ENCODE data around the gene MAPKAPK5. TPM values are rescaled to one million over a fixed set of nuclear protein-coding genes. Genes with fewer than 3 reads are reported as not detected.
"Not testable (repeated sequence)": the region's sequence is repeated elsewhere in the genome, so short reads cannot be mapped to it uniquely, and the experiment has no call there.

MAPKAPK5 gene
- total RNA-seq, 4 donors from 2014 or later, result 31.3 to 45.5 (median 37.0) TPM

- H3K4me1 ChIP-seq, result no peaks in the 10 kb centered on the region
- no peaks in the 10 kb centered on the region for H3K27me3 ChIP-seq
- no peaks in the 10 kb centered on the region for H3K9me3 ChIP-seq
- intact Hi-C loops (cut with DNase I), result no loop called here
- no peak for DNase-seq
- no peak for TF ChIP-seq POLR2A (IDR thresholded peaks at IDR 0.05)
- no peak for TF ChIP-seq CTCF (IDR thresholded peaks at IDR 0.05)
- no peak overlapping the region for H3K27ac ChIP-seq
- no peak overlapping the region for H3K4me3 ChIP-seq
- H3K36me3 ChIP-seq, result peaks cover 0 to 13% (median 0%) of the 10 kb centered on the region in 3 donors
- 89 to 90% methylated on average over 5 of the region's 5 CpGs for WGBS, 2 donors
Measured at GRCh38 chr12:111932241-111932640, 90.2 kb downstream of the MAPKAPK5 start.

- TF ChIP-seq CTCF (IDR thresholded peaks at IDR 0.05) (no peak), POLR2A (IDR thresholded peaks at IDR 0.05) (no peak)
- H3K9me3 ChIP-seq, result no peaks in the 10 kb centered on the region
- H3K27ac ChIP-seq, result peak overlapping the region in 2 of 4 donors; percentile 11 to 18
- no peak overlapping the region for H3K4me3 ChIP-seq
- peaks cover 0 to 11% (median 0%) of the 10 kb centered on the region in 3 donors for H3K36me3 ChIP-seq
- H3K4me1 ChIP-seq, result no peaks in the 10 kb centered on the region
- DNase-seq, result no peak
- no peaks in the 10 kb centered on the region for H3K27me3 ChIP-seq
- intact Hi-C loops (cut with DNase I), result no loop called here
Measured at GRCh38 chr12:111936869-111937268, 94.8 kb downstream of the MAPKAPK5 start.

- no peak overlapping the region for H3K4me3 ChIP-seq
- peaks cover 0 to 6% (median 0%) of the 10 kb centered on the region in 3 donors for H3K36me3 ChIP-seq
- TF ChIP-seq POLR2A (IDR thresholded peaks at IDR 0.05) (no peak), CTCF (IDR thresholded peaks at IDR 0.05) (no peak)
- H3K4me1 ChIP-seq, result no peaks in the 10 kb centered on the region
- intact Hi-C loops (cut with DNase I), result no loop called here
- 67 to 76% methylated on average over 1 of the region's 1 CpG for WGBS, 2 donors
- H3K27ac ChIP-seq, result peak overlapping the region in 3 of 4 donors; percentile 11 to 42 (median 18)
- H3K9me3 ChIP-seq, result no peaks in the 10 kb centered on the region
- no peak for DNase-seq
- no peaks in the 10 kb centered on the region for H3K27me3 ChIP-seq
Measured at GRCh38 chr12:111937429-111937828, 95.4 kb downstream of the MAPKAPK5 start.

GRCh38 chr12:111942557-111942956 lies 100.5 kb downstream of the MAPKAPK5 start:
- no peak overlapping the region for H3K4me3 ChIP-seq
- no peaks in the 10 kb centered on the region for H3K27me3 ChIP-seq

GRCh38 chr12:111943929-111944328 lies 101.9 kb downstream of the MAPKAPK5 start:
- Histone ChIP-seq H3K4me3 (no peak overlapping the region), H3K27ac (no peak overlapping the region), H3K4me1 (no peaks in the 10 kb centered on the region), H3K36me3 (no peaks in the 10 kb centered on the region), H3K9me3 (no peaks in the 10 kb centered on the region), H3K27me3 (no peaks in the 10 kb centered on the region)
- TF ChIP-seq CTCF (IDR thresholded peaks at IDR 0.05) (no peak), POLR2A (IDR thresholded peaks at IDR 0.05) (no peak)
- no peak for DNase-seq
- 84 to 95% methylated on average over 1 of the region's 1 CpG for WGBS, 2 donors
- intact Hi-C loops (cut with DNase I), result no loop called here

More at GRCh38 chr12:111942557-111942956, 100.5 kb downstream of the MAPKAPK5 start:
- intact Hi-C loops (cut with DNase I), result no loop called here
- Histone ChIP-seq H3K27ac (no peak overlapping the region), H3K9me3 (no peaks in the 10 kb centered on the region), H3K4me1 (no peaks in the 10 kb centered on the region), H3K36me3 (no peaks in the 10 kb centered on the region)
- no peak for DNase-seq
- TF ChIP-seq CTCF (IDR thresholded peaks at IDR 0.05) (no peak), POLR2A (IDR thresholded peaks at IDR 0.05) (no peak)
- WGBS, 2 donors, result 41 to 69% methylated on average over 5 of the region's 5 CpGs

GRCh38 chr12:111950961-111951676 lies 109.1 kb downstream of the MAPKAPK5 start:
- DNase-seq; H3K27me3 ChIP-seq; H3K27ac ChIP-seq; H3K4me1 ChIP-seq; H3K4me3 ChIP-seq; H3K9me3 ChIP-seq; H3K36me3 ChIP-seq; intact Hi-C loops (cut with DNase I): not testable (repeated sequence)
- 61 to 71% methylated on average over 3 of the region's 3 CpGs for WGBS, 2 donors

Data from esophagus squamous epithelium (tissue), 5 donors.